Loucy (cell line): ENCODE results near the gene DGCR6L.
"Not testable (repeated sequence)": the region's sequence is repeated elsewhere in the genome, so short reads cannot be mapped to it uniquely, and the experiment has no call there.

Experiments used
- H2AFZ ChIP-seq: fragments of 200-600 bp; sonication (generic); 2 replicates; pipeline ENCODE4 v1.6.0; 2016; ENCODE audit warnings: antibody characterized with exemption, mild to moderate bottlenecking, low read length, moderate library complexity
- H3F3A ChIP-seq: fragments of 200-600 bp; 2 replicates; pipeline ENCODE4 v1.6.0; 2016; ENCODE audit warnings: antibody characterized with exemption, low read depth, mild to moderate bottlenecking
- H3K27me3 ChIP-seq: fragments of 200-600 bp; sonication (generic); 2 replicates; pipeline ENCODE4 v1.6.1; 2014; ENCODE audit warnings: low read length, mild to moderate bottlenecking; ENCODE audit not compliant: insufficient read depth, poor library complexity, severe bottlenecking
- H3K36me3 ChIP-seq: fragments of 200-600 bp; sonication (generic); 2 replicates; pipeline ENCODE4 v1.6.1; 2016; ENCODE audit warnings: low read length; ENCODE audit not compliant: insufficient read depth
- H3K4me1 ChIP-seq: fragments of 200-600 bp; sonication (generic); 2 replicates; pipeline ENCODE4 v1.5.1; 2014; ENCODE audit warnings: low read length, mild to moderate bottlenecking; ENCODE audit not compliant: insufficient read depth, poor library complexity, severe bottlenecking
- H3K4me2 ChIP-seq: fragments of 200-600 bp; sonication (generic); 2 replicates; pipeline ENCODE4 v1.6.0; 2014; ENCODE audit warnings: antibody characterized with exemption, low read length, low read depth, mild to moderate bottlenecking; ENCODE audit not compliant: poor library complexity, severe bottlenecking
- H3K4me3 ChIP-seq: fragments of 200-600 bp; sonication (generic); 2 replicates; pipeline ENCODE4 v1.5.1; 2014; ENCODE audit warnings: low read length, mild to moderate bottlenecking, mixed read lengths; ENCODE audit not compliant: poor library complexity, severe bottlenecking
- H3K79me2 ChIP-seq: fragments of 200-600 bp; sonication (generic); 2 replicates; pipeline ENCODE4 v1.6.1; 2014; ENCODE audit warnings: low read length; ENCODE audit not compliant: insufficient read depth
- H3K9ac ChIP-seq: fragments of 200-600 bp; sonication (generic); 2 replicates; pipeline ENCODE4 v1.6.0; 2014; ENCODE audit warnings: mild to moderate bottlenecking, low read depth, low read length, moderate library complexity; ENCODE audit not compliant: poor library complexity, severe bottlenecking
- H3K9me2 ChIP-seq: fragments of 200-600 bp; sonication (generic); replicated peaks from 2 replicates; pipeline ENCODE4 v1.6.1; 2016; ENCODE audit warnings: low read depth, low read length, mixed read lengths
- H3K9me3 ChIP-seq: fragments of 200-600 bp; sonication (generic); 2 replicates; pipeline ENCODE4 v1.6.1; 2014; ENCODE audit warnings: mild to moderate bottlenecking, antibody characterized with exemption, low read length, low read depth; ENCODE audit not compliant: insufficient read depth
- H4K20me1 ChIP-seq: fragments of 200-600 bp; sonication (generic); 2 replicates; pipeline ENCODE4 v1.6.0; 2014; ENCODE audit warnings: antibody characterized with exemption, low read length, mild to moderate bottlenecking; ENCODE audit not compliant: insufficient read depth, poor library complexity, severe bottlenecking
- CTCF ChIP-seq: fragments of 200-600 bp; sonication (generic); conservative IDR thresholded peaks from 2 replicates; pipeline ENCODE4 v1.5.1; 2014; ENCODE audit warnings: mild to moderate bottlenecking, antibody characterized with exemption, low read length
- EZH2phosphoT487 ChIP-seq: fragments of 200-600 bp; IDR thresholded peaks from 2 replicates; pipeline ENCODE4 v1.6.1; 2018; ENCODE audit warnings: antibody characterized with exemption, mild to moderate bottlenecking, moderate library complexity, borderline replicate concordance

DGCR6L gene

GRCh38 chr22:20285473-20286311, 34.2 kb downstream of the DGCR6L start:
- H3K9me2 ChIP-seq, H3K36me3 ChIP-seq, H3K9ac ChIP-seq, H2AFZ ChIP-seq, H3K4me1 ChIP-seq, H3K27me3 ChIP-seq, H3F3A ChIP-seq, H3K79me2 ChIP-seq, H4K20me1 ChIP-seq, H3K9me3 ChIP-seq, H3K4me3 ChIP-seq, H3K4me2 ChIP-seq: not testable (repeated sequence)
- TF ChIP-seq CTCF = peak; percentile 72

DNA sequence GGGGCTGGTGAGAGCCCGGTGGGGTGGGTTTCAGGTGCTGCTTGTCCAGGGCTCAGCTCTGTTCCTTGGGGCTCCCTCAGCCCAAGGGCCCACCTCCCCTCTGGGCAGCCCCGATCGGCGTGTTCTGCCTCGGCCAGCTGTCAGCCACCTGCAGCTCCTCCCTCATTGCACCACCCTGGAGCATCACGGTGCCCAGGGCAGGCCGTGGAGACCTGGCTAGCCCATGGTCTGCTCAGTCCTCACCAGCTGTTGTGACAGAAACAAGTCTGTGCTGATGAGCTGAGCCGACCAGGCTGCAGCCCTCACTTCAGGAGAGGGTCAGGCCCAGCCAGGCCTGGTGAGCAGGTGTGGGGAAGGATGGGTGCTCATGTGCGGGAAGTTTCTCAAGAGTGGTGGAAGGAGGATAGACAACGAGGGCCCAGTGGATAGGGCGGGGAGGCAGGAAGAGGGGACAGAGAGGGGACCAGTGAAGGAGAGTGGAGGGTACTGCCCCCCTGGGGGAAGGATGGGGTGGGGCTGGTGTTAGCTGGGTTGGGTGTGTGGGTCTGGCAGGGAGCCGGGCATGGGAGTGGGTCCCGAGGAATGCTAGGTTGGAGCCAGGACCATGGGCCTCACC, 35.3 kb downstream of the DGCR6L start:
- Histone ChIP-seq H3K4me1 (no peaks in the 10 kb centered on the region), H3K79me2 (no peaks in the 10 kb centered on the region), H3K4me3 (no peak overlapping the region), H3K36me3 (no peaks in the 10 kb centered on the region), H3K9me3 (no peaks in the 10 kb centered on the region), H2AFZ (no peak overlapping the region), H3K9me2 (no peaks in the 10 kb centered on the region), H3K4me2 (no peak overlapping the region), H3F3A (no peaks in the 10 kb centered on the region), H4K20me1 (no peaks in the 10 kb centered on the region), H3K9ac (no peak overlapping the region), H3K27me3 (no peaks in the 10 kb centered on the region)
- TF ChIP-seq EZH2phosphoT487 (no peak), CTCF (no peak)

- H2AFZ ChIP-seq = no peak overlapping the region
These were observed 36.2 kb downstream of the DGCR6L start for GRCh38 chr22:20283674-20284066.

More at GRCh38 chr22:20283674-20284066, 36.2 kb downstream of the DGCR6L start:
- no peak overlapping the region for H3K4me2 ChIP-seq
- no peak overlapping the region for H3K4me3 ChIP-seq
- no peaks in the 10 kb centered on the region for H3K9me2 ChIP-seq
- H3K36me3 ChIP-seq = no peaks in the 10 kb centered on the region
- no peak overlapping the region for H3K9ac ChIP-seq
- H3F3A ChIP-seq = no peaks in the 10 kb centered on the region
- H3K27me3 ChIP-seq = no peaks in the 10 kb centered on the region
- H3K4me1 ChIP-seq = no peaks in the 10 kb centered on the region
- TF ChIP-seq CTCF (no peak), EZH2phosphoT487 (no peak)
- H3K9me3 ChIP-seq = no peaks in the 10 kb centered on the region
- no peaks in the 10 kb centered on the region for H3K79me2 ChIP-seq
- no peaks in the 10 kb centered on the region for H4K20me1 ChIP-seq
